Thyroid gland (tissue), 4 donors: ENCODE results near the gene LACRT. TPM values are rescaled to one million over a fixed set of nuclear protein-coding genes. Genes with fewer than 3 reads are reported as not detected.

ENCODE experiments used
- DNase-seq, 2 donors: peaks; one replicate each; pipeline ENCODE4 v3.0.0-alpha.2; 2019
- H3K27ac ChIP-seq, 3 donors: fragments of 200-600 bp; sonication (generic); 1 replicate in 2 of 3; 2 replicates in 1 of 3; pipeline ENCODE4 v1.5.1; 2016 to 2019; ENCODE audit warnings: mild to moderate bottlenecking in 1 of 3, moderate library complexity in 1 of 3
- H3K27me3 ChIP-seq: fragments of 200-600 bp; sonication (generic); one replicate; pipeline ENCODE4 v1.5.1; 2019
- H3K36me3 ChIP-seq, 2 donors: fragments of 200-600 bp; sonication (generic); one replicate each; pipeline ENCODE4 v1.5.1; 2016 to 2019
- H3K4me1 ChIP-seq, 2 donors: fragments of 200-600 bp; sonication (generic); one replicate each; pipeline ENCODE4 v1.5.1; 2017 to 2019
- H3K4me3 ChIP-seq, 3 donors: fragments of 200-600 bp; sonication (generic); replicated peaks in 1 of 3; 1 replicate in 2 of 3; 2 replicates in 1 of 3; pipeline ENCODE4 v1.5.1; 2016; ENCODE audit warnings: mild to moderate bottlenecking in 1 of 3
- H3K9me3 ChIP-seq: fragments of 200-600 bp; sonication (generic); one replicate; pipeline ENCODE4 v1.5.1; 2017
- CTCF ChIP-seq, 6 experiments: fragments of 200-600 bp in 3 of 6; fragments of 450-650 bp in 3 of 6; sonication (generic) in 3 of 6; IDR thresholded peaks; one replicate each; pipeline ENCODE4 v1.5.1; 2016 to 2019; ENCODE audit warnings: antibody characterized with exemption in 6 of 6, mild to moderate bottlenecking in 2 of 6, inconsistent platforms in 1 of 6, moderate library complexity in 1 of 6
- POLR2A ChIP-seq, 2 donors: fragments of 450-650 bp; IDR thresholded peaks; one replicate each; pipeline ENCODE4 v1.6.1; 2017; ENCODE audit warnings: antibody characterized with exemption in 2 of 2, mild to moderate bottlenecking in 2 of 2, moderate library complexity in 1 of 2
- WGBS, 2 donors: methylation state at CpG; one replicate each; pipeline ENCODE4 v1.1.5; 2017; 5-methylcytosine and 5-hydroxymethylcytosine counted together
- intact Hi-C: fragments of 100-400 bp; cut with DNase I; formaldehyde crosslinking; loops from one replicate; pipeline ENCODE4 v1.15.1; 2023
- total RNA-seq, 4 donors: library from RNA; depleted of rRNA; stranded (reverse); fragments of >200 nt; gene quantifications; one replicate each; pipeline ENCODE4 v1.2.3, GENCODE V29; 2016

LACRT gene
- total RNA-seq, 4 donors from 2014 or later = not detected

GRCh38 chr12:54589964-54590363, 44.7 kb downstream of the LACRT start:
- H3K9me3 ChIP-seq = no peaks in the 10 kb centered on the region
- H3K4me3 ChIP-seq = no peak overlapping the region
- no peaks in the 10 kb centered on the region for H3K27me3 ChIP-seq
- peaks cover 12 to 14% of the 10 kb centered on the region in 2 donors for H3K4me1 ChIP-seq
- H3K27ac ChIP-seq = no peak overlapping the region
- no peaks in the 10 kb centered on the region for H3K36me3 ChIP-seq
- intact Hi-C loops = no loop called here
- DNase-seq = no peak
- 83 to 86% methylated on average over 5 of the region's 5 CpGs for WGBS, 2 donors
- no peak for TF ChIP-seq POLR2A (IDR thresholded peaks at IDR 0.05)
- no peak for TF ChIP-seq CTCF (IDR thresholded peaks at IDR 0.05)

GRCh38 chr12:54588890-54589267, 45.8 kb downstream of the LACRT start:
- H3K27ac ChIP-seq = no peak overlapping the region
- H3K36me3 ChIP-seq = no peaks in the 10 kb centered on the region
- no peak for DNase-seq
- no peaks in the 10 kb centered on the region for H3K9me3 ChIP-seq
- peaks cover 12 to 14% of the 10 kb centered on the region in 2 donors for H3K4me1 ChIP-seq
- H3K27me3 ChIP-seq = no peaks in the 10 kb centered on the region
- peak overlapping the region in 2 of 3 donors; percentile 30 to 55 for H3K4me3 ChIP-seq
- 21% methylated on average over 13 of the region's 13 CpGs for WGBS, 2 donors
- intact Hi-C loops = no loop called here
- no peak for TF ChIP-seq CTCF (IDR thresholded peaks at IDR 0.05)
- no peak for TF ChIP-seq POLR2A (IDR thresholded peaks at IDR 0.05)

- peak; percentile 22 to 41 for DNase-seq
- no peak for TF ChIP-seq POLR2A (IDR thresholded peaks at IDR 0.05)
- no peak for TF ChIP-seq CTCF (IDR thresholded peaks at IDR 0.05)
- Histone ChIP-seq H3K4me3 (peak within 1 kb of the TSS in 2 of 3 donors; percentile 30 to 55), H3K9me3 (no peaks in the 10 kb centered on the region), H3K36me3 (no peaks in the 10 kb centered on the region), H3K4me1 (peaks cover 12 to 14% of the 10 kb centered on the region in 2 donors), H3K27me3 (no peaks in the 10 kb centered on the region), H3K27ac (no peak within 1 kb of the TSS)
- intact Hi-C loops = no loop called here
- 2 to 7% methylated on average over 11 to 21 of the region's 77 CpGs for whole genome bisulfite sequencing, 2 donors
Observed at GRCh38 chr12:54588110-54588889, 46.4 kb downstream of the LACRT start, which contains the start of gene PPP1R1A. TSS of gene PPP1R1A (minus strand) at chr12:54588659. CDS start at chr12:54588488, 171 bp downstream.

GRCh38 chr12:54587315-54587873, 47.3 kb downstream of the LACRT start:
- intact Hi-C loops = no loop called here
- H3K4me1 ChIP-seq = peaks cover 12 to 14% of the 10 kb centered on the region in 2 donors
- H3K4me3 ChIP-seq = peak overlapping the region in 1 of 3 donors; percentile 55
- DNase-seq = peak; percentile 60 to 63
- no peaks in the 10 kb centered on the region for H3K36me3 ChIP-seq
- no peak overlapping the region for H3K27ac ChIP-seq
- TF ChIP-seq CTCF (IDR thresholded peaks at IDR 0.05) (no peak), POLR2A (IDR thresholded peaks at IDR 0.05) (no peak)
- 38 to 48% methylated on average over 5 of the region's 5 CpGs for WGBS, 2 donors
- no peaks in the 10 kb centered on the region for H3K9me3 ChIP-seq
- no peaks in the 10 kb centered on the region for H3K27me3 ChIP-seq

- intact Hi-C loops = no loop called here
- Histone ChIP-seq H3K4me3 (no peak overlapping the region), H3K36me3 (no peaks in the 10 kb centered on the region), H3K4me1 (peaks cover 12 to 14% of the 10 kb centered on the region in 2 donors), H3K27ac (no peak overlapping the region), H3K27me3 (no peaks in the 10 kb centered on the region), H3K9me3 (no peaks in the 10 kb centered on the region)
- DNase-seq = no peak
- 90 to 95% methylated on average over 2 of the region's 2 CpGs for WGBS, 2 donors
- TF ChIP-seq CTCF (IDR thresholded peaks at IDR 0.05) = no peak
Observed at GRCh38 chr12:54586620-54587019, 48.1 kb downstream of the LACRT start.
